Mesenteric fat pad (tissue), 1 donor: ENCODE measurements around the gene ENOX1. TPM values are rescaled to one million over a fixed set of nuclear protein-coding genes. Genes with fewer than 3 reads are reported as not detected.
"Not testable (repeated sequence)": the region's sequence is repeated elsewhere in the genome, so short reads cannot be mapped to it uniquely, and the experiment has no call there.

Experiments
- DNase-seq: peaks from one replicate; pipeline ENCODE4 v3.0.0-alpha.2; 2020; ENCODE audit warnings: low spot score
- long read RNA-seq: library from polyadenylated mRNA; unstranded; transcript quantifications from one replicate; pipeline ENCODE4 v2.0.0, GENCODE V29; 2020
- total RNA-seq: library from RNA; stranded (reverse); fragmentation: NEBNext Ultra II Directional; extraction: Animal tissue kit (Norgen Biotek cat#: 25700); gene quantifications from one replicate; pipeline ENCODE4 v1.2.1, GENCODE V29; 2021
- donor health status: DM: yes; HTN: yes; CAD: no.

Gene ENOX1
- total RNA-seq, result 8.2 TPM
- long read RNA-seq, partial matches to known transcripts, result 1 of 18 reads
- long read RNA-seq, other reads (novel, unspliced or antisense), result 17 of 18 reads

- no peak for DNase-seq
These were observed at the start of gene ENOX1 for GRCh38 chr13:43786766-43787517. ENOX1 (minus strand) TSS chr13:43786972.

- no peak for DNase-seq
These were observed 48.9 kb upstream of the ENOX1 start for GRCh38 chr13:43835701-43836100.

GRCh38 chr13:43831088-43831487, 44.3 kb upstream of the ENOX1 start:
- no peak for DNase-seq

GRCh38 chr13:43830497-43830881, 43.7 kb upstream of the ENOX1 start:
- no peak for DNase-seq

GRCh38 chr13:43824656-43825055, 37.9 kb upstream of the ENOX1 start:
- not testable (repeated sequence) for DNase-seq

- no peak for DNase-seq
These were observed 36.2 kb upstream of the ENOX1 start for GRCh38 chr13:43822969-43823368.

- DNase-seq, result no peak
These were observed 29.7 kb upstream of the ENOX1 start for GRCh38 chr13:43816401-43816889.

GRCh38 chr13:43815204-43815603, 28.4 kb upstream of the ENOX1 start:
- DNase-seq, result no peak

- no peak for DNase-seq
These were observed 21.9 kb upstream of the ENOX1 start for GRCh38 chr13:43808676-43809075.

- no peak for DNase-seq
These were observed 18.9 kb upstream of the ENOX1 start for GRCh38 chr13:43805681-43806128.

- no peak for DNase-seq
These were observed 18.3 kb upstream of the ENOX1 start for GRCh38 chr13:43805071-43805468.

GRCh38 chr13:43804461-43805070, 17.8 kb upstream of the ENOX1 start:
- DNase-seq, result no peak

GRCh38 chr13:43802511-43802910, 15.7 kb upstream of the ENOX1 start:
- DNase-seq, result no peak

- DNase-seq, result no peak
These were observed 14.1 kb upstream of the ENOX1 start for GRCh38 chr13:43800828-43801227.

GRCh38 chr13:43799191-43799590, 12.4 kb upstream of the ENOX1 start:
- no peak for DNase-seq

- no peak for DNase-seq
These were observed 11.1 kb upstream of the ENOX1 start for GRCh38 chr13:43797869-43798268.

GRCh38 chr13:43797159-43797558, 10.4 kb upstream of the ENOX1 start:
- DNase-seq, result no peak

GRCh38 chr13:43794416-43794815, 7.6 kb upstream of the ENOX1 start:
- no peak for DNase-seq

- no peak for DNase-seq
These were observed 5.5 kb upstream of the ENOX1 start for GRCh38 chr13:43792076-43792881.

- DNase-seq, result no peak
These were observed 1.2 kb upstream of the ENOX1 start for GRCh38 chr13:43787997-43788396.

GRCh38 chr13:43787518-43787891, 733 bp upstream of the ENOX1 start:
- no peak for DNase-seq

- DNase-seq, result no peak
These were observed 353 bp downstream of the ENOX1 start for GRCh38 chr13:43786472-43786765.
